GM19193 (cell line): ENCODE data around the gene BBS4.

Experiments used
- POLR2A ChIP-seq: IDR thresholded peaks from 4 replicates; pipeline ENCODE4 v1.6.1; 2011; ENCODE audit not compliant: insufficient read depth, insufficient read length; ENCODE audit errors: extremely low read depth

Gene BBS4

DNA sequence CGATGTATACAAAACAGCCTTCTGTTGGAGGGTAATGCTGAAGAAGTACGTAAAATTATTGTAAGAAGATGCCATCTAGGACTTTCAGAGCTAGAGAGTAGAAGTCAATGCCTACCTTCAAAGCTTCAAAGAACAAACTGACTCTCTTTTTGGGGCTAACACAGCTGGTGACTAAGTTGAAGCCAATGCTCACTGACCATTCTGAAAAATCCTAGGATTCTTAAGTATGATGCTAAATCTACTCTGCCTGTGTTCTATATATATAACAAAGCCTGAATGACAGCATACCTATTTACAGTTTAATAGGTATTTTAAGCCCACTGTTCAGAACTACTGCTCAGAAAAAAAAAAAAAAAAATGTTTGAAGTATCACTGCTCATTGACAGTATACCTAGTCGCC, 78.6 kb downstream of the BBS4 start:
- TF ChIP-seq POLR2A, result no peak

DNA sequence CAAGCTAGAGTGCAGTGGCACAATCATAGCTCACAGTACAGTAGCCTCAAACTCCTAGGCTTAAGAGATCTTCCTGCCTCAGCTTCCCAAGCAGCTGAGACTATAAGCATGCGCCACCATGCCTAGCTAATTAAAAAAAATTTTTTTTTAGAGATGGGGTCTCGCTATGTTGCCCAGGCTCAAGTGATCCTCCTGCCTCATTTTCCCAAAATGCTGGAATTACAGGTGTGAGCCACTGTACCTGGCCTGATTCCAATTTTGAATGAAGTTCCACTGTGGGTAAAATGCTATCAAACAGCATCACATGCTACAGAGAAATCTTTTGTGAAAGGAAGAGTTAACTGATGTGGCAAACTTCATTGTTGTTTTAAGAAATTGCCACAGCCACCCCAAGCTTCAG, 80.0 kb downstream of the BBS4 start:
- TF ChIP-seq POLR2A, result no peak

DNA sequence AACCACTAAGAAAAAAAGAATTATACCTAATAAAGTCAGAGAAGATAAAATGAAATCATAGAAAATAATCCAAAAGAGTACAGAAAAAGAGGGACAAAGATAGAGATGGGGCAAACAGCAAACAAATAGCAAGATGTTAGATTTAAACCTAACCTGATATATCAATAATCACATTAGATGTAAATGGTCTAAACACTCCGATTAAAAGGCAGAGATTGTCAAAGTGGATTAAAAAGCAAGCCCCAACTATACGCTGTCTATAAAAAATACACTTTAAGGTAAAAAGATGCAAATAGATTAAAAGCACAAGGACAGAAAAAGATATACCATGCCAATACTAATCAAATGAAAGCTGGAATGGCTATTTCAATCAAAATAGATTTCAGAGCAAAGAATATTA, 80.8 kb downstream of the BBS4 start:
- no peak for TF ChIP-seq POLR2A

DNA sequence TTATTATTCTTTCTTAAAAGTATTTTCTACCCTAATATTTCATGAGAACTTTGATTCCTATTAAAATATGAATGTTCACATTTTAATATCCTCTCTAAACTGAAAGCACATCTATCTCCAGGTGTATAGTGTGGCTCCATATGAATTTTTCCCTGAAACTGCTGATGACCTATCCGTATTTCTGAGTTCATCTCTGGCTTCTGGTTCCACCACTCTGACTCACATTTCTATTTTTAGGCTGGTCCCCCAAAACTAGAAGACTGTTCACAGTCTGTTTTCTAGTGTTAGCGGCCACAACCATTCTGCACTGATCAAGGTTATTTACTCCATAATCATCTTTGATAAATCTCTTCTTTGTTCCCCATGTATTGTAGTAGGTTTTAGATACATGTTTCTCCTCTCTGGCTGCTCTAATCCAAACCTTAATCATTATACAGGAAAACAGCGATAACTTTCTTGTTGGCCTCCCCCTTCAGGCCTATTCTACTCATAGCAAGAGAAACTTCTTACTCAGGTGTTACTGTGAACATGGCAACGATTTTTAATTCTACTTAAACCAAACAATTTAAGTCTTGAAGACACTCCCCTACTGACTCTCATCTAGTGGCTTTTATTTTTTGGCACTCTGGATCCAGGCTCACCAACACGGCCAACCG, 84.8 kb downstream of the BBS4 start:
- TF ChIP-seq POLR2A, result no peak

DNA sequence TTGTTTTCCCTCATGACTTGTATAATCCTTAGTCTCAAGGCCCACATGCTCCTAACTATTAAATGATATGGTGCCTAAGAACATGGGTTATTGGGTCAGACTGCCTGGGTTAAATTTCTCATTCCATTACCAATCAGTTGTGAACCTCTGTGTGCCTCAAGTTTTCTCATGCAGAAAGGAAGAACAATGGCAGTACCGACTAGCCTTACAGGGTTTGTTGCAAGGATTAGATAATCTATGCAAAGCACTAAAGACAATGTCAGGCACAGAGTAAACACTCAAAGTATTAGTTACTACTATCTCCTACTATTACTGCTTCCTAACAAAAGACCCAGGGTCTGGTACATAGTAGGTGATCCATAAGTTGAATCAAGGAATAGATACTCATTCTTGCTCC, 85.3 kb downstream of the BBS4 start:
- no peak for TF ChIP-seq POLR2A

DNA sequence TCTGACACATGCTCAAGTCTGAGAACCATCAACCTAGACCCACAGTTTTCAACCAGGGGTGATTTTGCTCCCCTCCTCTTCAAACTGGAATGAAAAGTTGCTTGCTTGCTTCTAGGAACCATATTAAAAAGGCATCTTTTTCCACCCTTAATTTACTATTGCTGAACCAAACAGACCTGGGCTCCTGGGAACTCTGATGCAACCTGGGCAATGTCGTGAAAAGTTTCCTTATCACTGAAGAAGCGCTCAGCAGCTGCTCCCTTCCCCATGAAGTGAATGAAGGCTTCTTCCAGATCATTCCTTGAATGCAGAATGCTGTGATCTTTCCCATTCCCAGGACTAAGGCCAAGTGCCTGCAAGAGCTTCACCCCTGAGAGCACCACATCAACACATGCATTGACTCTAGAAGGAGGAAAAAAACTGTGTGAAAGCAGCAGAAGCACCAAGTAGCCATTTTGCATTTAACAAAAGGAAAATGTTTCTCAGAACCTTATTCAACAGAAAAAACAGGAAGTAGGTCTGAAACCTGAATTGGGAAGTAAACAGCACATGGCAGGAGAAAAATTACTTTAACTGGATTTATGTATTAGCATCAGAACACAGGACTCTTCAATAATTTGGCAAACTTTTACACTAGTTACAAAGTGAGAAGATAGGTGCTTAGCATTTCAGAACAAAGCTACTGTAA, 88.8 kb downstream of the BBS4 start:
- TF ChIP-seq POLR2A, result no peak

DNA sequence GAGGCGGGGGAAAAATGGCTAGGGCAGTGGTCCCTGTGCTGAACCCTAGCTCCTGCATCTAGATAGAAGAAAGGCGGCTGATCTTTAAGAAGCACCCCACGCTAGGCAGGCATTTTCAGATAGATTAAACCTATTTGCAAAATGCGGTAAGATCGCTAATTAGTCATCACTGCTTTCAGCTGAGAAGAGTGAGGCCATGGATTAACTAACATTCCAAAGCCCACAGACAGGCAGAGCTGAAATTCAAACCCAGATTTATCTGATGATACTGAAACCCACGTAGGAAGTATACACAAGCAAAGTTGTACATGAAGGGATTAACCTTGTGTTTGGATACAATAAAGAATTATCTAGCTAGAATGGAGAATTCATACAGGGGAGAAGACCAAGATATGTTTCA, 92.8 kb downstream of the BBS4 start:
- TF ChIP-seq POLR2A, result no peak

DNA sequence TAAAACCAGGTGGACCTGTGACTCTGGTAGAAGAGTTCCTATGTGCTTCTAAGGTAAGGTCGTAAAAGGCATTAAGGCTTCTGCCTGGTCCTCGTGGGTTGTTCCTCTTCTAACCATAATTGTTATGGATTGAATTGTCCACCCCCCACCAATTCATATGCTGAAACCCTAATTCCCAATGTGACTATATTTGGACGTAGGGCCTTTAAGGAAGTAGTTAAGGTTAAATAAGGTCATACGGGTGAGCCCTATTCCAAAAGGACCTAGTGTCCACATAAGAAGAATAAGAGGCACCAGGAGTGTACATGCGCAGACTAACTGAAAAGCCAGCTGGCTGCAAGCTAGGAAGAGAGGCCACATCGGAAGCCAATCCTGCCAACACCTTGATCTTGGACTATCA, 95.6 kb downstream of the BBS4 start:
- TF ChIP-seq POLR2A, result no peak

DNA sequence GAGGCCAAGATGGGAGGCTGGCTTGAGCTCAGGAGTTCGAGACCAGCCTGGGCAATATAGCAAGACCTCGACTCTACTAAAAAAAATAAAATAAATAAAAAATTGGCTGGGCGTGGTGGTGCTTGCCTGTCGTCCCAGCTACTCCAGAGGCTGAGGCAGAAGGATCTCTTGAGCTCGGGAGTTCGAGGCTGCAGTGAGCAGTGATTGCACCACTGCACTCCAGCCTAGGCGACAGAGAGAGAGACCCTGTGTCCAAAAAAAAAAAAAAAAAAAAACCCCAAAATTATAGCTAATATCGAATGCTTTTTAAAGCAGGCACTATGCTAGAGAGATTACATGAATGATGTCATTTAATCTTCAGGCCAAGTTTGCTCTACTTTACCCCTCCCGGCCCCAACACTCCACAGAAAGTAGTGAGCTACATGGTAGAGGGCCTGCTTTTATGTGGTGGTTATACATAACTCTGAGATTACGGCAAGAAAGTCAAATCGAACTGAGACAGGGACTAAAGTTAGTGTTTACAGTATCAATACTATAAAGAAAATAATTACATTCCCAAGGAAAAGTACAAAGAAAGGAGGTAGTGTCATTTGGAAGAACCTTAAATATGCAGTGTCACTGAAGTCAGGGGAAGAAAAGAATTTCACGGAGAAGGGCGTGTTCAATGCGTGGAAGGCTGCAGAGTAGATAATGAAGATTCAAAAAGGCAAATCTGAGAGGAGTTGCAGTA, 96.4 kb downstream of the BBS4 start:
- no peak for TF ChIP-seq POLR2A

DNA sequence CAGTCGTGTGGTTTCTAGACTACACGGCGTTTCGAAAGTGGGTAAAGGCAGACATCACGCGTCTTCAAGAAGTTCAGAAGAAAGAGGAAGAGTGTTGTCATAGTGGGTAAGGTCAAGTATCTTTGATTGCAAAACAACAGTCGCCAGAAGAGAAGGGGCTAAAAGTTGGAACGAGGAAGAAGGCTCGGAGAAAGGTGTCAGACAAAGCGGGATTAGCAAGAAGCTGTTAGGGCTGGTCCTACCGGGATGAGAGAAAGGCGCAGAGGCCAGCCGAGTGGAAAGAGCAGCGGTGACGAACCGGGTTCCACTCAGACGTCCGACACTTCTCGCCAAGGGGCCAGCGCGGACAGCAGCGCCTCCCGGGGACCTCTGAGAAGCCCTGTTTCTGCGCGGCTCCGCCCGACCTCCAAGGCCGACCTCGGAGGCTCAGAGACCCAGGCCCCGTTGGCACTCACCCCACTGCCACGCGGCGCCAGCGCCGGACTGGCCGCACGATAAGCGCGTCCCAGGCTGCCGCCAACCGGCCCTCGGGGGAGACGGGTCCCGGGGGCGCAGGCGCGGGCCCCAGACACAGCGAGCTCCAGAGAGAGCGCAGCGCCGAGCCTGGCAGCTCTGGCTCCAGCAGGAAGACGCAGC, 97.1 kb downstream of the BBS4 start:
- no peak for TF ChIP-seq POLR2A

DNA sequence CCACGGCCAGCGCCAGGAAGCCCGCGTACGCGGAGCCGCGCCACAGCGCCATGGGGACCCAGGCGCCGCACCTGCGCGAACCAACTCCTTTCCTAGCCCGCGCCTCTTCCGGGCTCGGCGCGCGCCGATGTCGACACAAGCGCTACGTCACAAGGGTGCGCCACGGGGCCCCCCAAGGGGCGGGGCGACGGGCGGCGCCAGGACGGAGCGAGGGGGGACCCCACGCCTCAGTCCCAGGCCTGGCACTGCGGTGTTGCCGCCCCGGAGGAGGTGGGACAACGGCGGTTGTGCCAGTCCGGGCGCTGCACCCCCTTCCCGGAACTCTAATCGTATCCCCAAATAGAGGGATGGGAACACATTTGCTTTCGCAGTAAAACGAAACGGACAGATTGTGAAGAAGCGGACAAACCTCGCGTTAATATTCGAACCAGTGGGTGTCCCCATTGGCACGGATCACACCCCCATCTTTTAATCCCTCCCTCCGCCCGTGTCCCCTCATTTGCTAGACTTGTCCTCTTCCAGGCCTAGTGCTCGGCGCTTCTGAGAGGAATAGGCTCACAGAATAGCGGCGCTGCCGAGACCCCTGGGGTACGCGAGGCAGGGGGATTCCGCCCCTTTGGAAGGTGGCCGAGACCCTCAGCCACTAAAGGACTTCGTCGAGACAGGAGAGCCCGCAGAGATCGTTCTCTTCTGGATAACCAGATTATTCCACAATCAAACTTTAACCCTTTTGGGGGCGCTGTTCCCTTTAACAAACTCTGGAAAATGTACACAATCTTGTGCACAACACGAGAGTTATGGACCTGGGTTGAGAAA, 97.8 kb downstream of the BBS4 start, which contains the start of gene ADPGK:
Gene ADPGK (minus strand): TSS at position 119 of the 816 bp plus-strand sequence. CDS start 67 bp downstream, at position 52.
- peak; percentile 93 for TF ChIP-seq POLR2A

DNA sequence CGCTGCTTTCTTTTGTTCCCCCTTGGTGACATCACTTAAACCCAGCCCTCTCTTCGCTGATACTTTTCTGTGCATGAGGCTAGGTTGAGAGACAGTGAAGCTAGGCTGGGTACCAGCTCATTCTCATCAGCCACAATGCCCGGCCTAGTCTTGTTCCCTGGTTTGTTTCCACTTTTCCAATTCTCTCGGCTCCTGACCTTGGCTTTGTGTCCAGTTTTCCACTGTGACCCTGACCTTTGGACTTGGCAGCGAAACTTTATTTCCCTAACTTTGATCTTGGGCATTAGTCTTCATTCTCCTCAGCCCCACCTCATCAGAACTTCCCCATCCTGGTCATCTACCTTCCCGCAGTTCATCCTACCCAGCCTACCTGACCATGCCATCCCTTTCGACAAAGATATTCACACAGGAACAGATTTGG, 98.5 kb downstream of the BBS4 start:
- TF ChIP-seq POLR2A, result no peak

DNA sequence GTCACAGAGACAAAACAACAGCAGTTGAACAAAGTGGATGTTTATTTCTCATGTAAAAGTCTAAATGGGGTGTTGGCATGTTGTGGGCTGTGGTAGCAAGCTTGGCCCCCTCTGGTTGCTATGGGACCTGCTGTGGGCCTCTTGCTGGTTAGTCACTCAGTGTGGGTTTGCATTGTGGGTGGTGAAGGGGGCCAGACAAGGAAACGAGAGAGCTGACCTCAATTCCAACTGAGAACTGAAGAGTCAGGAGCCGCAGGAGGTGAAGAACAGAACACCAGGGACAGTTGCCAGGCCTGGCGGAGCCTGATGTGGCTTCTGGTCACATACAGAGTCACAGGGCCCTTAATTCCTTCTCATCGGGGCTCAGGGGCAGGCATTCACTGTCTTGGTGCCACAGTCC, 99.4 kb downstream of the BBS4 start:
- TF ChIP-seq POLR2A, result no peak

DNA sequence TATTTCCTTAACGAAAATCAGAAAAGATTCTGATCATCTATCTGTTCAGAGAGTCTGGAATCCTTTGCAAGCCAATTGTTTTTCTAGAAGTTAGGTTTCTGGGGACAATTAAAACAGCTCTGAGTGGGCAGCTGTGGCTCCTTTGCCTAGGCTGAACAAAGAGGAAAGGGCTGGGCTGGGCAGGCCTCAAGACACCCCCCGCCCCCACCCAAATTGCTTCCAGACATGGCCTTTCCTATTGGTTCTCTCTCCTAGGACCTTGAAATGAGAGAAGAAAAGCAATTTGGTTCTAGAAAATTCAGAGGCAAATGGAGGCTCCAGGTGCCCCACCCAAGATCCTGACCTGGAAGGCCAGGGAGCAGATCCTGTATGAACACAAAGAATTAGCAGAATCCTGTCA, 99.8 kb downstream of the BBS4 start:
- TF ChIP-seq POLR2A, result no peak
